Skeletal muscle tissue (tissue), 4 donors: ENCODE data around the gene NUB1. TPM values are rescaled to one million over a fixed set of nuclear protein-coding genes. Genes with fewer than 3 reads are reported as not detected.

Source experiments
- H3K27ac ChIP-seq: one replicate; pipeline ENCODE4 v1.7.0; 2013; ENCODE audit warnings: mild to moderate bottlenecking, low read depth, low read length, inconsistent platforms
- H3K27me3 ChIP-seq, 3 donors: one replicate each; pipeline ENCODE4 v1.7.0; 2013; ENCODE audit warnings: low read length in 3 of 3; ENCODE audit not compliant: control insufficient read depth in 3 of 3, insufficient read depth in 3 of 3
- H3K36me3 ChIP-seq, 3 donors: one replicate each; pipeline ENCODE4 v1.7.0; 2013; ENCODE audit warnings: low read length in 3 of 3; ENCODE audit not compliant: control insufficient read depth in 3 of 3, insufficient read depth in 3 of 3
- H3K4me1 ChIP-seq, 3 donors: one replicate each; pipeline ENCODE4 v1.7.0; 2013; ENCODE audit warnings: low read length in 3 of 3, mild to moderate bottlenecking in 3 of 3; ENCODE audit not compliant: control insufficient read depth in 3 of 3, insufficient read depth in 3 of 3
- H3K4me3 ChIP-seq, 3 donors: one replicate each; pipeline ENCODE4 v1.7.0; 2013; ENCODE audit warnings: low read length in 3 of 3
- H3K9ac ChIP-seq, 3 donors: one replicate each; pipeline ENCODE4 v1.7.0; 2013; ENCODE audit warnings: low read length in 3 of 3, mild to moderate bottlenecking in 3 of 3, moderate library complexity in 2 of 3, low read depth in 1 of 3
- H3K9me3 ChIP-seq, 3 donors: one replicate each; pipeline ENCODE4 v1.7.0; 2013; ENCODE audit warnings: low read length in 3 of 3; ENCODE audit not compliant: control insufficient read depth in 3 of 3
- total RNA-seq: library from RNA; depleted of rRNA; stranded (reverse); fragments of >200 nt; gene quantifications from one replicate; pipeline ENCODE4 v1.2.3, GENCODE V29; 2014
- donor health status: Osteomylitis.

NUB1 gene
- total RNA-seq, 1 donor from 2014 or later: 20.9 TPM

DNA sequence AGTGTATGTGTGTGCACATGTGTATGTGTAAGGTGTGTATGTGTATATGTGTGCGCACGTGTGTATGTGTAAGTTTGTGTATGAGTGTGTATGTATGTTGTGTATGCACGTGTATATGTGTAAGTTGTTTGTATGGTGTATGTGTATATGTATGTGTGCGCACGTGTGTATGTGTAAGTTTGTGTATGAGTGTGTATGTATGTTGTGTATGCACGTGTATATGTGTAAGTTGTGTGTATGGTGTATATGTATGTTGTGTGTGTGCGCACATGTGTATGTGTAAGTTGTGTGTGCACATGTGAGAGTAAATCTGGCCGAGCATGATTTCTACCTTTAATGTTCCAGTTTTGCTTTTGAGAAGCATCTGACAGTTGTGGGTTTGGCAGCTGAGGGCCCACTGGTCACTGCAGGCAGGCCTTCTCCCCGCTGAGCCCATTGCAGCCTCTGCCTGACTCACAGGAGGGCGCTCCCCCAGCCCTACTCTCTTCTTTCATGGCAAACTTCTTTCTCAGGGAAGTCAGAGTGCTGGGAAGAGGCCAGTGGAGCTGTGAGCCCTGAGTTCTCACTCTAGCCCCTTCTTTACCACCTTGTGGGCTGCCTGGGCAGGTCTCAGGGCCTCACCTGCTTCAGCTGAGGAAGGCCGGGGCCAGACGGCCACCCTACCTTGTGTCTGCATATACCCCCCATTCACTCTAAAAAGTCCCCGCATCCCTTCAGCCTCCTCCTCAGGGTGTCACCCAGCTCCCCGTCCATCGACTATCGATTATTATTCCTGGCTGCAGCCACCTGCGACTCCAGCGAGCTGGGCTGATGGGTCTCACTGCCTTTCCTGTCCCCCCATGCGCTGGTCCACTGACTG, 57.1 kb downstream of the NUB1 start:
- peaks cover 0 to 37% (median 7%) of the 10 kb centered on the region in 3 donors for H3K27me3 ChIP-seq
- H3K4me1 ChIP-seq: no peaks in the 10 kb centered on the region
- no peak overlapping the region for H3K4me3 ChIP-seq
- H3K27ac ChIP-seq: no peak overlapping the region
- no peak overlapping the region for H3K9ac ChIP-seq
- H3K36me3 ChIP-seq: no peaks in the 10 kb centered on the region
- peaks cover 0 to 3% (median 0%) of the 10 kb centered on the region in 3 donors for H3K9me3 ChIP-seq

GRCh38 chr7:151399305-151399601, 57.6 kb downstream of the NUB1 start:
- Histone ChIP-seq H3K36me3 (no peaks in the 10 kb centered on the region), H3K27me3 (peaks cover 0 to 31% (median 7%) of the 10 kb centered on the region in 3 donors), H3K4me1 (no peaks in the 10 kb centered on the region), H3K4me3 (no peak overlapping the region), H3K27ac (no peak overlapping the region), H3K9me3 (peaks cover 0 to 3% (median 0%) of the 10 kb centered on the region in 3 donors), H3K9ac (no peak overlapping the region)

GRCh38 chr7:151399906-151400305, 58.3 kb downstream of the NUB1 start:
- no peak overlapping the region for H3K27ac ChIP-seq

DNA sequence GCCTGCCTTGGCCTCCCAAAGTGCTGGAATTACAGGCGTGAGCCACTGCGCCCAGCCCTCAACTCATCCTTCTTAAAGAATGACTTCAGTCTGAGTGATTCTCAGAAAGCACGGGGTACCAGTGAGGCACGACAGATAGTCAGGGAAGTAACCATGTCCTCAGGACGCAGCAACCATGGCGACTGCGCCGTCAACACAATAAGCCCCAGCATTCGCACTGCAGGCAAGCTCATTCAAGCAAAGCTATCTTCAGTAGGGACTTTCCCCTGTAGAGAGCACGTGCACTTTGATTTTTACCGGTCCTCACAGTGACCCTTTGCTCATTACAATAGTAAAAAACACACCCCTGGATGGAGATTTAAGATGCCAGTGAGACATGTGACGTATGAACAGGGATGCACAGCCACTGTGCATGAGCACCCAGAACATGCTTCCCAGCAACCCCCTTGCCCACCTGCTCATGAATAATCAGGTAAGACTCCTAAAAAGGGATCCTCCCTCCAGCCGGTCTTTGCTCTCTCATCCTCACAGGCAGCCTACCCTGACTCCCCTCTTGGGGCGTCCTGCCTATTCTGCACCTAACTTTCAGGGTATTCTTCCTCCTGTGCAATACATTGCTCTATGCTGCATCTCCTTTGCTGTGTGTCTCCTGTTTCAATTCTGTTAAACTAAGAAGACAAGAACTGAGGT, 59.2 kb downstream of the NUB1 start:
- H3K9ac ChIP-seq: no peak overlapping the region
- H3K4me1 ChIP-seq: no peaks in the 10 kb centered on the region
- H3K36me3 ChIP-seq: no peaks in the 10 kb centered on the region
- peaks cover 0 to 3% (median 0%) of the 10 kb centered on the region in 3 donors for H3K9me3 ChIP-seq
- no peak overlapping the region for H3K4me3 ChIP-seq
- H3K27ac ChIP-seq: no peak overlapping the region
- peaks cover 0 to 20% (median 16%) of the 10 kb centered on the region in 3 donors for H3K27me3 ChIP-seq

More at GRCh38 chr7:151399906-151400305, 58.3 kb downstream of the NUB1 start:
- Histone ChIP-seq H3K27me3 (peaks cover 0 to 25% (median 11%) of the 10 kb centered on the region in 3 donors), H3K36me3 (no peaks in the 10 kb centered on the region), H3K4me3 (no peak overlapping the region), H3K4me1 (no peaks in the 10 kb centered on the region), H3K9me3 (peaks cover 0 to 3% (median 0%) of the 10 kb centered on the region in 3 donors), H3K9ac (no peak overlapping the region)

- no peaks in the 10 kb centered on the region for H3K36me3 ChIP-seq
- H3K27ac ChIP-seq: no peak overlapping the region
- no peaks in the 10 kb centered on the region for H3K4me1 ChIP-seq
- no peak overlapping the region for H3K9ac ChIP-seq
- peaks cover 3 to 20% (median 16%) of the 10 kb centered on the region in 3 donors for H3K27me3 ChIP-seq
- H3K9me3 ChIP-seq: peaks cover 0 to 3% (median 0%) of the 10 kb centered on the region in 3 donors
- H3K4me3 ChIP-seq: no peak overlapping the region
These were observed 60.6 kb downstream of the NUB1 start for GRCh38 chr7:151402029-151402835.

DNA sequence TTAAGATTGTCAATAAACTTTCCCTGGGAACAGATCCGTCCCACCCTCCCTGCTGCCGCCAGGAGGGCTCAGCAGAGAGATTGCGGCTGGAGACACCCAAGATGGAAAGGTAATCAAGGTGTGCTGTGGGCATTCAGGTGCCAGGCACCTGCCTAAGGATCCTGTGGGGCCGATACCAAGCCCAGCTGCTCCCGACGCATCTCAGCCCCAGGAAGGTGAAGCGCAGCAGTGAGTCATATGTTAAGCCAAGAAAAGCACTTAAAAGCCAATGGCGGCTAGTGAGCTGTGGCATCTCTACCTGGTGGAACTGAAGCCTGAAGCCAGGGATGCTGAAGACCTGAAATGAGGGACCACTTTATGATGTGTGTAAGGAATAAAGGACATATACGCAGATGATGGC, 62.2 kb downstream of the NUB1 start:
- Histone ChIP-seq H3K36me3 (no peaks in the 10 kb centered on the region), H3K27ac (no peak overlapping the region), H3K27me3 (peaks cover 12 to 28% (median 22%) of the 10 kb centered on the region in 3 donors), H3K9me3 (no peaks in the 10 kb centered on the region), H3K4me3 (no peak overlapping the region), H3K9ac (no peak overlapping the region), H3K4me1 (no peaks in the 10 kb centered on the region)

DNA sequence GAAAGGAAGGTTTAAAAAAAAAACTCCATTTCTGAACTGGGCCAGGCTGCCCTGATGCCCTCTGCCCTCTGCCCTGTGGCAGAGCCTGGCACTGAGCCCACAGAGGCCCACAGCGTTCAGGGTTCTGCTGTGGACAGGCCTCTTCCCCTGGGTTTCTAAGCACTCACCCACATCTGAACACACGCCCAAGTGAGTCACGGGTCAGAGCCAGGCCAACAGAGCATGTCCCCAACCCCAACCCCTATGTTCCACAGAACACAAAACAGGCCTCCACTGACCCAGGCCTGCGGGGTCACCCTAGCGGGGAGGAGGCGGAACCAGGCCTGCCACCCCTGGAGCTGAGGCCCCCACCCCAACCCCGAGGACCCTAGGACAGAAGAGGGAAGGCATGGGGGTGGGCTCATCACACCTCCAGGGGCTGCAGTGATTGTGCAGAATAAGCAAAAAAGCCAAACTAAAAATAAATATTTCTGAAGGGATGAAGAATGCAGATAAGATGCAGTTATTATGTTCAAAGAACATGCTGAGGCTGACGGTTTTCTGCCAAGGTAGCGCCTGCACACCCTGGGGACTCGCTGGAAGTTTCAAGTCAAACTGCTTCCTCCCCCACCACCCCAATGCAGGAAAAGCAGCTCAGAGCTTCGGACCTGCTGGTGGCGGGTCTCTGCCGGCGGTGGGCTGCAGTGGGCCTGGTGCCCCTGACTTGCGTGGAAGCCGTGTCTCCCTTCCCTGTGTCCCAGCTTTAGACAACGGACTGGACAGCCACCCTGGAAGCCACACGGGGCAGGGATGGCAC, 62.8 kb downstream of the NUB1 start:
- H3K4me3 ChIP-seq: no peak overlapping the region
- H3K4me1 ChIP-seq: no peaks in the 10 kb centered on the region
- H3K27ac ChIP-seq: no peak overlapping the region
- H3K9ac ChIP-seq: no peak overlapping the region
- H3K27me3 ChIP-seq: peaks cover 18 to 30% (median 28%) of the 10 kb centered on the region in 3 donors
- H3K36me3 ChIP-seq: no peaks in the 10 kb centered on the region
- H3K9me3 ChIP-seq: no peaks in the 10 kb centered on the region

GRCh38 chr7:151405056-151405455, 63.4 kb downstream of the NUB1 start:
- Histone ChIP-seq H3K27ac (no peak overlapping the region), H3K27me3 (peaks cover 22 to 30% (median 28%) of the 10 kb centered on the region in 3 donors), H3K9ac (no peak overlapping the region), H3K9me3 (no peaks in the 10 kb centered on the region), H3K4me1 (peaks cover 0 to 5% (median under 1%) of the 10 kb centered on the region in 3 donors), H3K36me3 (no peaks in the 10 kb centered on the region), H3K4me3 (no peak overlapping the region)

DNA sequence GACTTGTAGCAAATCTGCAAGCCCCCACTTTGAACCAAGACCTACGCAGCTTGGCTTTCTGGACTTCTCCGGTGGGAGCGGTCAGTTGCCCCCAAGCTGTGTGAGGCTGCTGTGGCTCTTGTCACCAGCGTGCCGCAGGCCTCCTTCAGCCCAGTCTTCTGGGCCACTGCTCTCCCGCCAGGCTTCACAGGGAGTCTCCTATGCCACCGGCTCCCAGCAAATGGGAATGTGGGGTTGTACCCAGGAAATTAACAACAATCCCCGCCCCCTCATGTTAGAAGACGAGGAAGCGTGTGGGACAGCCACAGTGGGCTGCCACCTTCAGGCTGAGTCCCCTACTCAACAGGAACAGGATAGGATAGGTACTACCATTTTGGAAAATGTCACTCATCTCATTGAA, 64.0 kb downstream of the NUB1 start:
- no peak overlapping the region for H3K9ac ChIP-seq
- no peak overlapping the region for H3K4me3 ChIP-seq
- no peaks in the 10 kb centered on the region for H3K36me3 ChIP-seq
- H3K27me3 ChIP-seq: peaks cover 27 to 34% (median 32%) of the 10 kb centered on the region in 3 donors
- no peak overlapping the region for H3K27ac ChIP-seq
- H3K9me3 ChIP-seq: no peaks in the 10 kb centered on the region
- H3K4me1 ChIP-seq: peaks cover 0 to 11% (median 4%) of the 10 kb centered on the region in 3 donors
